ENCODE results near the gene KIF17.

DNA sequence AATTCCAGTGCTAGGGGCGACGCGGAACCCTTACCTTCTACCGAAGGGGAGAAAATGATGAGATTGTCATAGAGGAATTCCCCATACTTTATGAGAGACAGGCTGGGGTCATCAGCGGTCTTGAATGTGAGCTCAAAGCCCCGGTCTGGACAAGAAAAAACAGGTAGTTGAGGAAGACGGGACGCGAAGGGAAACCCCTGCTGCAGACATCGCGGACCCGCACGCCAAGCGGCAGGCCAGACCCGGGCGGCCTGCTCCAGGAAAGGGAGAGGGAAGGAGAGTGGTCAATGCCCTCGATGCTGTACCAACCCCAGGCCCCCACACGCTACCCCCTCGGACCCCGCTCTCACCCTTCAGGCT, 57.0 kb downstream of the KIF17 start:
- TF ChIP-seq, protein P1, sequence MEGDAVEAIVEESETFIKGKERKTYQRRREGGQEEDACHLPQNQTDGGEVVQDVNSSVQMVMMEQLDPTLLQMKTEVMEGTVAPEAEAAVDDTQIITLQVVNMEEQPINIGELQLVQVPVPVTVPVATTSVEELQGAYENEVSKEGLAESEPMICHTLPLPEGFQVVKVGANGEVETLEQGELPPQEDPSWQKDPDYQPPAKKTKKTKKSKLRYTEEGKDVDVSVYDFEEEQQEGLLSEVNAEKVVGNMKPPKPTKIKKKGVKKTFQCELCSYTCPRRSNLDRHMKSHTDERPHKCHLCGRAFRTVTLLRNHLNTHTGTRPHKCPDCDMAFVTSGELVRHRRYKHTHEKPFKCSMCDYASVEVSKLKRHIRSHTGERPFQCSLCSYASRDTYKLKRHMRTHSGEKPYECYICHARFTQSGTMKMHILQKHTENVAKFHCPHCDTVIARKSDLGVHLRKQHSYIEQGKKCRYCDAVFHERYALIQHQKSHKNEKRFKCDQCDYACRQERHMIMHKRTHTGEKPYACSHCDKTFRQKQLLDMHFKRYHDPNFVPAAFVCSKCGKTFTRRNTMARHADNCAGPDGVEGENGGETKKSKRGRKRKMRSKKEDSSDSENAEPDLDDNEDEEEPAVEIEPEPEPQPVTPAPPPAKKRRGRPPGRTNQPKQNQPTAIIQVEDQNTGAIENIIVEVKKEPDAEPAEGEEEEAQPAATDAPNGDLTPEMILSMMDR (IDR thresholded peaks at IDR 0.05) = no peak
- TF ChIP-seq POLR2A (IDR thresholded peaks at IDR 0.05) = no peak
- TF ChIP-seq EP300 (IDR thresholded peaks at IDR 0.05) = no peak
